Germinal center (tissue), 1 donor: Measurements from ENCODE around the gene PPME1.

Experiments used
- DNase-seq: peaks from one replicate; pipeline ENCODE4 v3.0.0; 2012; ENCODE audit warnings: mixed read lengths, low spot score

The PPME1 gene

DNA sequence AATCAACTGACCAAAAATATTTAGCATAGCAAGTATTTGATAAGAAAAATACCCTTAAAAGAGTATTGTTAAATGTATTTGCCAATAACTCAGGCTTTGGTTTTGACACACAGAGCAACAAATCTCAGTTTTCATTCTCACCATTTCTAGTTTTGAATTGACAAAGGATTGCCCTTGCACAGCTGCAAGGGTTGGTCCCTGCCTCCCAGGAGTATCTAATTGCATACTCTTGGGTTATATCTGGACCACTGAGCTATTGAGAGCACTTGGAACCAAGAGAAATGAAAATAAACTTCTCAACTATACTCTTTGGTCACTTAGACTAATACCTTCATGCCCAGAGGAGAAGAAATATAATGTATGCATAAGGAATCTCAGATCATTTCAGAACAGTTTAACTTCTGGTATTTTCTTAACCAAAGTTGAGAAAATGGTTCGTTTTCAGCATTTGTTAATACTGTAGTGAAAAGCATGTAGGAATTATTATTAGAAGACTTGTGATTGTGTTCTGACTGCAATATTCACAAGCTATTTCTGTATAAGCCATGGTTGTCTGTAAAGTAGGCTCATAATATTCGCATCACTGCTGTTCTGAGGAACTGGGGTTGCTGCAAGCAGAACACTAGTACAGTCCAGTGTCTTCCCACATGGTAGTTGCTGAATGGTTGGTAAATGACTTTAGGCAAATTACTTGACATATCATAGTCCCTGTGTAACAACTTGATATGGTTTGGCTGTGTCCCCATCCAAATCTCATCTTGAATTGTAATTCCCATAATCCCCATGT is 8.2 kb upstream of the PPME1 start:
- no peak for DNase-seq

- DNase-seq = no peak
Observed at GRCh38 chr11:74168838-74169237, 2.3 kb upstream of the PPME1 start.

DNA sequence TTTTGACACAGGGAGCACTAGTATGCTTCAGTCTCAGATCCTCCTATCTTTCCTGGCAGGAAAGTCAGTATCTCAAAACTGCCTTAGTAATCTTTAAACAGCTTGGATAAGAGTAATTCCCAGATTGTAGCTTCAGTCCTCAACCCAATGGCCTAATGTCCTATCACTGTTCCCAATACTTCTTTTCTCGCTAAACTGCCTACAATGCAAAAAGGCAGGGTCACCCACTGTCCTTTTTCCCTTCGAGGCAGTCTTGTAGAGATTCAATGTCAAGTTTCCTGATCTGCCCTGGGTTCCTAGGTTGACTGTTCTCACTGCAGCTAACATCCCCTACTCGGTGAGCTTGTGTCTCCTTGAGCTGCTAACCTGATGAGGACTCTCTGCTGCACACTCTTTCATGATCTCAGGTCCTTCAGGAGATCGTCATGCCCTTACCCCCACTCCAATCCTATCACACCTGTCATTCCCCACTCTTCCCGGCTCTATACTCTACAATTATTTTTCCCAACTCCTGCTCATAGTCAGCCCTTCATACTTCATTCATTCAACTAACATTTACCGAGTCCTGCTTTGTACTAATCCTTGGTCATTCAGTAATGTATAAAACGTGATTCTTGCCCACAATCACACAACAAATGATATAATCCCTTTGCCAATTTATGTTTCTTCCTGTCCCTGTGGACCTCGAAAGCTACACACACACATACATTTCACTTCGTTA is 1.2 kb upstream of the PPME1 start:
- DNase-seq = no peak

DNA sequence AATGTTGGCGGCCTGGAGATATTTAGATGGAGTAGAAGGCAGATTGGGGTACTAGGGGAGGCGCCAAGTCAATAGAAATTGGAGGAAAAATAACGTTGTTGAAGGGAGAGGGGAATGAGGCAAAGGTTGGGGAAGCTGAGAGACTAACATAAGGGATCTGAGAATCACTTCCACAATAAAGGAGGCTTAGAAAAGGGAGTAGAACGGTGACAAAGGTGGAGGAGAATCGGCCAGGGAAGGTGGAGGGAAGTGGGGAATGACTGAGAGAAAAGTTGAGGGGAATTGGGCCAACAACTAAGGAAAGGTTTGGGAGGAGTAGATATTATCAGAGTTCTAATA is 510 bp downstream of the PPME1 start:
- no peak for DNase-seq

GRCh38 chr11:74171997-74172396 is 908 bp downstream of the PPME1 start:
- DNase-seq = no peak

- DNase-seq = no peak
Observed at GRCh38 chr11:74175920-74176319, 4.8 kb downstream of the PPME1 start.

DNA sequence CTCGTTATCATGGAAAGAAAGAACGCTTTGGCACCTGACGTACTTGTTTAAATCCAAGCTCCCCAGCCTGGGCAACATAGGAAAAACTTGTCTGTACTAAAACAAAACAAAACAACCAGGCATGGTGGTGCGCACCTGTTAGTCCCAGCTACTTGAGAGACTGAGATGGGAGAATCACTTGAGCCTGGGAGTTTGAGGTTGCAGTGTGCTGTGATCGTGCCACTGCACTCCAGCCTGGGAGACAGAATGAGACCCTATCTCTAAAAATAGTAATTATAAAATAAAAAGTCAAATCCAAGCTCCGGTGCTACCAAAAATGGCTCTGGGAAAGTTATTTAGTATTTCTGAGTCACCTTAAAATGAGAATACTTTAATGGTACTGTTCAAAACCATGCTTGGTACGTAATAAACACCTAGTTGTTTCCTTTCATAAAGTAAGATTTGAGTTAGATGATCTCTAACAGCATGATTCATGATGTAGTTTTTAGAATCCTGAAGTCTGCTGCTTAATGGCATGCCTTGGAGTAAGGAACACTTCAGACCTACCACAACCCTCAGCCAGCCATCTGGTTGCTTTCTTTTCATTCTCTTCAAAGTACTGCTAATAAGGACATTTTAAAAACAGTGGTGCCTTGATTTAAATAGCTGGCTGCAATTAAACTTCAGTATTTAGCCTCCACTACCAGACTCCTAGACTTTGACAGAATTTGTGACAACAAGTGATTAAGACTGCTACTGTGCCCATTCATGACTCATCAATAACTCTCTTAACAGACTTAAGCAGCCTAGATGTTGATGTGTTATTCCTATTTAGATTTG is 8.4 kb downstream of the PPME1 start:
- no peak for DNase-seq

GRCh38 chr11:74182635-74183034 is 11.5 kb downstream of the PPME1 start:
- DNase-seq = no peak

- DNase-seq = no peak
Observed at GRCh38 chr11:74185285-74185684, 14.2 kb downstream of the PPME1 start.

GRCh38 chr11:74185695-74186094 is 14.6 kb downstream of the PPME1 start:
- no peak for DNase-seq

- DNase-seq = no peak
Observed at GRCh38 chr11:74195828-74196227, 24.7 kb downstream of the PPME1 start.

GRCh38 chr11:74196781-74197486 is 25.8 kb downstream of the PPME1 start:
- DNase-seq = no peak

DNA sequence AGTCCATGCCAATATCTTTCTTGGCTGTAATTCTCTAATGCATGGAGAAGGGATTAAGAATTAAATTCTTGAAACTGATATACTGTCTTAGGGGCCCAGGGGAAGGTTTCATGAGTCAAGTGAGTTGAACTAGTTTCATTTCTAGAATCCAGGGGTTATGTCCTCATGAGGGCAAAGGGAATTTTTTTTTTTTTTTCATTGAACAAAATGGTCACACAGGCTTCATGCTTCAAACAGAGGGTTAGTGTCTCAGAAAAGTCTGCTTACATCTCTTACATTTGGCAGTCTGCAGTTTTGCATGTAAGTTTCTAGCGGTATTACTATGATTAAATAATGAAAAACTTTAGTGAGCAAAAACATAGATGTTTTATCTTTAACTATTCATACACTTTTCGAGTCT is 32.9 kb downstream of the PPME1 start:
- no peak for DNase-seq

DNA sequence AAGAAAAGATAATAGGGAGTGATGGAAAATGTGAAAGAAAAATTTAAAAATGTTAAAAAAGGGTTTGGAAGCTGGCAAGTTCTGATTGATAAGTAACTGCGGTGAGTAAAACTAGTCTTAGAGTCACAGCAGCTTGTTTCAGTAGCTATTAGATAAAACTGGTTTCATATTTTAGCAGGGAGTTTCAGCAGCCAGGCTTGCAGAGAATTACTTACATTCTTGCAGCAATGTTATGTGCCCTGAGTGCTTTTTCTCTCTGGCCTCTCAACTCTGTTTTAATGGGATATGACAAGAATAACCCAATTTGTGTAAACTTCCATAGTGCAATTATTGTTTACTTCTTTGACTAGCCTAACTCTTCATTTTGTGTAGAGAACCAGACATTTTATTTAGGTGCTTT is 33.6 kb downstream of the PPME1 start:
- no peak for DNase-seq

- no peak for DNase-seq
Observed at GRCh38 chr11:74205181-74205580, 34.1 kb downstream of the PPME1 start.

DNA sequence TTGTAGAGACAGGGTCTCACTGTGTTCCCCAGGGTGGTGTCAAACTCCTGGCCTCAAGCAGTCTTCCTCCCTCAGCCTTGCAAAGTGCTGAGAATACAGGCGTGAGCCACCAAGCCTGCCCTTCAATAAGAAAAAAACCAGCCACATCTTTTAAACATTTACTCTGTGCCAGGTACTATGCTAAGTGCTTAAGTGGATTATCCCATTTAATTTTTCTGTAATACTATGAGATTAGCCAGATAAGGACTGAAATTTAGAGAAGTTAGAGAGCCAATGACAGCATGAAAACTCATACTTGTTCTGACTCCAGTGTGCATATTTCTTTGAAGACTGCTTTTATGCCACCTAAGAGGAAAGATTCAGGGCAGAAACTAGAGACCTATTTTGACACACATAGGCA is 35.7 kb downstream of the PPME1 start:
- no peak for DNase-seq

- no peak for DNase-seq
Observed at GRCh38 chr11:74208507-74208906, 37.4 kb downstream of the PPME1 start.

DNA sequence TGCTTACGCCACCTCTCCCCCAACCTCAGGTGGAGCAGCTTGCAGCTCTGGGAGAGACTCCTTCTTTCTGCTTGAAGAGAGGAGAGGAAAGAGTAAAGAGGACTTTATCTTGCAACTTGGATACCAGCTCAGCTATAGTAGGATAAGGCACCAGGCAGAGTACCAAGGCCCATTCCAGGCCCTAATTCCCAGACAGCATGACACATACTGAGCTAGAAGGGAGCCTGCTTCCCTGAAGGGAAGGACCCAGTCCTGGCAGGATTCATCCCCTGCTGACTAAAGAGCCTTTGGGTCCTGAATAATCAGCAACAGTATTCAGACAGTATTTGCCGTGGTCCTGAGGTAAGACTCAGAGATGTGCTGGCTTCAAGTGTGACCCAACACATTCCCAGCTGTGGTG is 41.4 kb downstream of the PPME1 start:
- no peak for DNase-seq

- no peak for DNase-seq
Observed at GRCh38 chr11:74220376-74220775, 49.3 kb downstream of the PPME1 start.

DNA sequence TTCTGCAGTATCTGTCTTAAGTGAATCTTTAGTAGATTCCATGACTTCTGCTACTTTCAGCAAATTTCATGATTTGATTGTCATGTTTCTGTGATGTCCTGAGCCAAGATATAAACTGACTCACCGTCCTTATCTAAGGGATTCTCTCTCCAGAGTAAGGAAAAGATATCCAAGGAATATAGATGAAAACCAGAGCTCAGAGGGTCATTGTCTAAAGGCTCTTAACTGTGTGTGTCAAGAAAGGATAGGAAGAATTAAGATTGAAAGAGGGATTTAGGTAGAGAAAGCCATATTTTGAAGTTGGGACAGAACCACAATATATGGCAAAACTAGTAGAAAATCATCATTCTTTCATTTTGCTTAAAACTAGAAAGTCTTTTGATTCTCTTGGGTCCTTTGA is 50.7 kb downstream of the PPME1 start:
- DNase-seq = no peak

DNA sequence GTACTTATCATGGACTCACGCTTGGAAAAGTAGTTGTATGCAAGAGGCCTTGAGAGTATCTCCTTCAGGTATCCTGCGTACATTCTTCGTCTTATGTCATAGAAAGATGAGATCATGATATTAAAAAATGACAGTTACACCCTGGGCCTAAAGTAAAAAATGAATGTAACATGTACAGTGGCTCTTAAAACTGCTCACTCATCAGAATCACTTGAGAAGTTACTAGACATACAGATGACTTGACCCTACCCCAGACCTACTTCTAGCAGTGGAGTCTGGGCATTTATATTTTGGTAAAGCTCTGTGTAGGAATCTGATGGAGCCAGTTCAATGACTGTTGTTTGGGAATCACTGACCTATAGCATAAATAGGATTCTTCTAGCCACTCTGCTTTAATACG is 54.5 kb downstream of the PPME1 start:
- no peak for DNase-seq

DNA sequence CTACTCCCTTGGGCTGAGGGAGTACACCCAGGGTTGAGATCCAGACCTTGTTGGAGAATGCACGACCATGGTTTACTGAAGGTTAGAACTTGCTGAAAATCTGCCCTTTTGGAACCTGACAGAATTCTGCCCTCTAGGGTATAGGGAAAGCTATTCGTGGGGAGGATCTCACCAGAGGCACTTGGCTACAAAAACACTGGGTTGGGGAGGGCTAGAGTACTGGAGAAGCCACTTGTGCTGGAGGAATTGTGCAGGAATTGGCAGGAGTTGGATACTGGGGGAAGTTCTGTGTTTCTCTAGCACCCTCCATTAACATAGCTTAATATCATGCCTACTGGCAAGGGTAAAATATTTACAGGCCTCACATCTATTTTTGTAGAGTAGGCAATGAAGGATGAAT is 55.8 kb downstream of the PPME1 start:
- DNase-seq = no peak
